HG03457 (cell line): Measurements from ENCODE around the gene GPC5.

Source experiments
- ATAC-seq: cut with Tn5 transposase; IDR thresholded peaks from one replicate; pipeline ENCODE4 v1.9.1; 2021; ENCODE audit warnings: moderate number of reproducible peaks; ENCODE audit not compliant: unreplicated experiment

The GPC5 gene

GRCh38 chr13:91946498-91947070, 548.2 kb downstream of the GPC5 start:
- ATAC-seq, result no peak

DNA sequence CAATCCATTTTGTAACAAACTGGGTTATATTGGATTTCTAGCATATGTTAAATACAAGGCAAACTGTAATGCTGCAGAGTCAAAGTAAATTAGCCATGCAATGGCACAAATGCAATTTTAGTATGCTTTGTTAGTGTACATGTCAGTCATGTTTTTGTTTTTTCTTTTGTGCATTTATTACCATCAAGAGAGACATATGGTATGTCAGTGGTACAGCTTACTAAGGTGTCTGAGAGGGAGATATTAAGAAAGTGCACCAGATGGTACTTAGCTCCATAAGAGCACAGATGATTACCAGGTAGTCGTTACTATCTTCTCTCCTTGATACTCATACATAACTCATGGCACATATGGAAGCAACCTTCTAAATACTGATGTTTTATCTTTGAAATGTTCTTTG, 550.3 kb downstream of the GPC5 start:
- ATAC-seq, result no peak

DNA sequence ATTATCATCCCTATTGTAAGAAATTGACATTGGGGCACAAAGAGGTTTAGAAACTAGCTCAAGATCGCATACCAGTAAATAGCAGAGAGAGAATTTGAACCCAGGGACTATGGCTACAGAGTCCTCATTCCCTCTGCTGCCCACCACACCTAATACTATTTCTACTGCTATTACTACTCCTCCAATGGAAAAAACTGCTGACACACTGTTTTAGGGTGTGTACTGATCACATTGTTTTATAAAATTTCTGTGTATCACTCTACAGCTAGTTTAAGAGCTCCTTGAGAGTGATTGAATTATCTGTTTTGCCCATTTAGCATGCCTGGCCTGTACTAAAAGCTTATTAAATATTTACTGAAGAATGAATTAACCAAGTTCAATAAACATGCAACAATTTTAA, 552.4 kb downstream of the GPC5 start:
- no peak for ATAC-seq

DNA sequence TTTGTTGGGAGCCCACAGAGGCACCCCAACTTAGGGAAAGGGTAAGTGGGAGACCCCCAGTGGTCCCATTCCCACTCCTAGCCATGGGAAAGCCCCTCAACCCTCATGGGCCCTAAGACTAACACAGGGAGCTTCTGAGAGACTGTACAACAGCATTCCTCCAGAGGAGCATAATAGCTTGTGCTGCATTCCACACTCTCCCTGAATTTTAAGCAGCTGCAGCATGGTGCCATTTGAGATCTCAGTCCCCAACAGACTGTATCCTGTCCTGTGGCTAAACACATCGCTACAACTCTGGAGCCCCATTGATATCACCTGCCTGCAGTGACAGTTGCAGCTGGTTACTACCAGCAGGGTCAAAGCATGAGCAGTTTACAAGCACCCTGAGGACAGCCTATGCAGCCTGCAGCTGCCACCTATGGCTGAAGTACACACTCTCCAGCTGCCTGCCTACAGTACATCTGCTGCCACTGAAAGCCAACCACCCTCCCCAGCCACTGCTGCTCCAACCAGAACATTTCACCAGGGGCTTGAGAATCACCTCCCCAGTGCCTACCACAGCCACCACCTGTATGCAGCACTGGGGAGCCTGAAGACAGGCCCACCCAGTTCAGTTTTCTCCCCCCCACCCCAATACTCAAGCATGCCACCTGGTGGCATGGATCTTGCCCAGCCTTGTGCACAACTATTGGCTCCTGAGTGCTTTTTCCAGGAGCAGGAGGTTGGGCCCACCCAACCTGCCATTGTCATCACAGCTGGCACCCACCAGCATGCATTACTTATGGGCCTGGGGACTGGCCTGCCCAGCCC, 557.3 kb downstream of the GPC5 start:
- ATAC-seq, result no peak

DNA sequence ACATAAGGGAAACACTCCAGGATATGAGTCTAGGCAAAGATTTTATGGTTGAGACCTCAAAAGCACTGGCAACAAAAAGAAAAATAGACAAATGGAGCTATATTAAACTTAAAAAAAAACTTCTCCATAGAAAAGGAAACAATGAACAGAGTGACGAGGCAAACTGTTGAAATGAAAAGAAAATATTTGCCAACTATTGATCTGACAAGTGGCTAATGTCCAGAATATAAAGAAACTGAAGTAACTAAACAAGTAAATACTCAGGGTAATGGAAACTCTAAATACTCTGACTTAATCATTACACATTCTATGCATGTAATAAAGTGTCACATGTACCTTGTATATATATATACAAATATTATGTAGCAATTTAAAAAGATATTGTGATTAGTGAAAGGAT, 562.5 kb downstream of the GPC5 start:
- no peak for ATAC-seq

DNA sequence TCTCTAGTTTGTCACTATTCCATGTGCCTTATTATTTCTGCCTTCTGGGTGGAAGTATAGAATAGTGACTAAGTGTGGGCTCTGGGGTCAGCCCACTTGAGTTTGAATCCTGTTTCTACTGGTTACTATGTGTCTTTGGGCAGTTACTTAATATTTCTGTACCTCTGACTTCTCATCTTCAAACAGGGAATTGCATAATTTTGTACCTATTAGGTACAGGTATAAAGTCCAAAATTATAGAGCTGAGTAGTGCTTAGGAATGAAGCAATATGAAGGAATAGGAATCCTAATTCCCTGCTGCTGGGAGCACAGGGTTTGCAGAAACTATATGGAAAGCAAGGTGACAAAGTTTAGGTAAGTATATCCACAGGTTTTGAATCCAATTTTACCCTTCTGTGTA, 564.5 kb downstream of the GPC5 start:
- no peak for ATAC-seq

DNA sequence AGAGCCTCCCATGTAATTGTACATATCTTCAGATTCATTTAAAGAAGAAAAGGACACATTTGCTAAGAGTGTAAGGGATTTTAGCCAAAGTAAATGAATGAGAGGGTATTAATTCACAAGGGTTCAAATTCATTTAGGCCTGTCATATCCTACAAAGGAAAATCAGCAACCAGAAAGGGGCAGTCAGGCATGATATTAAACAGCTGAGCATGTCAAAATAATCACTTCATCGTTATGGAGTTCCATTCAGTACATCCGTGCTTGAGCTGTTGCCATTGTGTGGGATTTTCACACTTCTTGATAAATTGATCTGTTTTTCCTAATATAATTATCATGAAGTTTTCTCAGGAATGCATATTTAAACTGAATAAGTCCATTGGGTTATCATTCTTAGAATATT, 567.1 kb downstream of the GPC5 start:
- no peak for ATAC-seq

GRCh38 chr13:91978571-91978970, 580.1 kb downstream of the GPC5 start:
- ATAC-seq, result no peak

GRCh38 chr13:91986761-91987483, 588.5 kb downstream of the GPC5 start:
- ATAC-seq, result no peak

- ATAC-seq, result no peak
These were observed 589.9 kb downstream of the GPC5 start for GRCh38 chr13:91988331-91988730.

DNA sequence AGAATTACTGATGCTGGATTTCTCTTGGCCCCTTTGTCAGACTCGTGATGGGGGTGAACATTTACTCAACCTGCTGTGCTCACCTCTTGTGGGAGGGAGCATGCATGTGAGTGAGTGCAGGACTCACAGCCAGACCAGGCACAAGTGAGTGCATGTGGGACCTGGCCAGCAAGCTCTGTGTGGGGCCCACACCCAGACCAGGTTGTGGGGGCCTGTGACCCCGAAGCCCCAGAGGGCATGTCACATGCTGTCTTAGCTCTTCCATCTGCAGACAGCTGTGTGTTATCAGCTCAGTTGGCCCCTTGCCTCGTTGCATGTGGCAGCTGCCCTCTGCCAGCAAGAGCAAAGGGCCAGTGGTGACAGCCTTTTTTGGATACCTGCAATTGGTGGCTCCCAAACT, 614.4 kb downstream of the GPC5 start:
- no peak for ATAC-seq

DNA sequence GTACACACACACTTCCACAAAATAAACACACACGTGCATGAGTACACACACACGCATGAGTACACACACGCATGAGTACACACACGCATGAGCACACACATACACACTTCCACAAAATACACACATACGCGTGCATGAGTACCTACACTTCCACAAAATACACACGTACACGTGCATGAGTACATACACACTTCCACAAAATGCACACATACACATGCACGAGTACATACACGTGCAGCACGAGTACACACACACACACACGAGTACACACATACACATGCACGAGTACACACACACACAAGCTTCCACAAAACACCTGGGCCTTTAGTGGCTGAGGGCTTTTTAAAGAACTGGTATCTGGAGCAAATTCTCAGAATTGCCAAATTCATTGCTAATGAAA, 619.3 kb downstream of the GPC5 start:
- no peak for ATAC-seq

DNA sequence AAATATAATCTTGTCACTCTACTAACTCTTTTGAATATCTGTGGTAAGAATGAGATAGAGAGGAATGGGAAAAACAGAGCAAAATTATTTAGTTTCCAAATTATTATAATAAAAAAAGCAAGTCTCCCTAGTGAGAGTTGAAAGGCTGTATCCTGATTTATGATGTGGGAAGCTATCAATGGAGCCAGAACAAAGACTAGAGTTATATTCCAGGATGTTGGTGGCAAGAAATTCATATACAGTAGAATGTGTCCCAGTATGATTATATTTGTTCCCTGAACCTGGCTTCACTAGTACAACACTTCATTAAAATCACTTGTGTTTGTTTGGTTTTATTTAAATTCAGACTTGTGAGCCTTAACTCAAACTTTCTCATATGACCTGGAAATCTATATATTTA, 630.3 kb downstream of the GPC5 start:
- ATAC-seq, result no peak

DNA sequence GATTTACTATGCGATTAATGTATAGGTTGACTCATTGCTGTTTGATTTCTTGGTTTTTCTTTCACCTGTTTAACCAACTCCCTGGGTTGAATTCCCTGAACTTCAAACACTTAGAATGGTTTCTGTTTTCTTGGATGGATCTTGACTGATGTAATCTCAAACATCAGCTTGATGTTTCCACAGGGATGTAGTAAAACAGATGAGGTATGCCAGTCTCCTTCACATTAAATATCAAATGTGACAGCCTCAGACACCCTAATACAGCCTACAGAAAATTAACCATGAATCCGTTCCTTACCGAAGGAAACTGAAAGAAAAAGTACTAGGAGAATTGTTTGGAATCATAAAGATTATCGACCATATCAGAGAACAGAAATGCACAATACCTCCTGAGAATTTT, 631.2 kb downstream of the GPC5 start:
- ATAC-seq, result no peak

GRCh38 chr13:92038905-92039304, 640.5 kb downstream of the GPC5 start:
- ATAC-seq, result no peak

DNA sequence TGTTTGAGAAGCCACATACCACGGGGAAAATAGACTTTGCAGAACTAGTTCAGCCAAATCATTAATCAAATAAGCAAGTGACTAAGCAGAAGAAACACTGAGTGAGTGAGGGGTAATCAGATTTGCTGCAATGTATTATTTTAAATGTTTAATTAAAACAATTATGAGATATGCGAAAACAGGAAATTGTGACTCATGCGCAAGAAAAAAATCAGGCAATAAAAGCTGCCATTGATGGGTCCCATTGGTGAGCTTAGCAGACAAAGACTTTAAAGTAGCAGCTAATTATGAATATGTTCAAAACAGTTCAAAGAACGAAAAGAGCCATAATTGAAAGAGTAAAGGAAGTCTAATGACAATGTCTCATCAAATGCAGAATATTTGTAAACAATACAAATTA, 644.1 kb downstream of the GPC5 start:
- no peak for ATAC-seq

GRCh38 chr13:92044351-92044750, 645.9 kb downstream of the GPC5 start:
- ATAC-seq, result no peak

- no peak for ATAC-seq
These were observed 656.0 kb downstream of the GPC5 start for GRCh38 chr13:92054389-92054788.

- ATAC-seq, result no peak
These were observed 676.2 kb downstream of the GPC5 start for GRCh38 chr13:92074658-92075057.

- no peak for ATAC-seq
These were observed 699.0 kb downstream of the GPC5 start for GRCh38 chr13:92097337-92097903.

DNA sequence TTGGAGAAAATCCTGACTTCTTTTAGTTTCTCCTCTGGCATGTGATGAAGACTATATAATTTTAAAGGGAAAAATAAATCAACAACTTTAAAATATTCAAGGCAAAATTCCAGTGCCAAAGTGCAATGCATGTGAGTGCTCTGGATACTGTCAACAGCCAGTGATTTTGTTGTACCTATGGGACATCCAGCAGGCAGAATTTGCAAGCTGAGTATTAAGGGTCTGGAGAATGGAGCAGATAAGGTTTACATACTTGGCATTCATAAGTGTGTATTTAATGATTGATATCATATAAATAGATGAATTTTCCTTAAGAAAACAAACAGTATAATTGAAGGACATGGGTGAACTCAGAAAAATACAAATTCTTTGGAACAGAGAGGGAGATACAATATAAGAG, 703.4 kb downstream of the GPC5 start:
- no peak for ATAC-seq

DNA sequence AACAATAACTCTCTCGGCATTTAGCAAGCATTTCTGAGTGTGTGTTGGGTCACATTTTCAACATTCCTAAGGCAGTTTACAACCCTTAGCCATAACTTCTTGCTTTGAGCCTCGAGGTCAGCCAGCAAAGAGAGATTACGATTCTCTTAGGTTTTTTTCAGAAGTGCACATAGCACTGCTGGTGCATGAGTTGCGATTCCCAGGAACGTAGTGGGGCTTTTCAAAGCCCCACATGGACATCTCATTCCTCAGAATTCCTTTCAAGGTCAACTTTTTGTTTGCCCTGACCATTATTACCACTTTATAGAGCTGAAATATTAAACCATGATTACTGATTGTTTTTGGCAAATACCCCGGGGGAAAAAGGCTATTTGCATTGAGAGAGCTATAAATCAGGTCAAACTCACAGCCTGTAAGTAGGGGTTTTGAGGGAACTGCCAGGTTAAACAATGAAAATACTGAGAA, 705.3 kb downstream of the GPC5 start:
- ATAC-seq, result no peak
